ENCODE data around the gene MMEL1. TPM values are rescaled to one million over a fixed set of nuclear protein-coding genes. Genes with fewer than 3 reads are reported as not detected.

MMEL1 gene
- total RNA-seq, 1 donor from 2014 or later: 0.62 TPM

DNA sequence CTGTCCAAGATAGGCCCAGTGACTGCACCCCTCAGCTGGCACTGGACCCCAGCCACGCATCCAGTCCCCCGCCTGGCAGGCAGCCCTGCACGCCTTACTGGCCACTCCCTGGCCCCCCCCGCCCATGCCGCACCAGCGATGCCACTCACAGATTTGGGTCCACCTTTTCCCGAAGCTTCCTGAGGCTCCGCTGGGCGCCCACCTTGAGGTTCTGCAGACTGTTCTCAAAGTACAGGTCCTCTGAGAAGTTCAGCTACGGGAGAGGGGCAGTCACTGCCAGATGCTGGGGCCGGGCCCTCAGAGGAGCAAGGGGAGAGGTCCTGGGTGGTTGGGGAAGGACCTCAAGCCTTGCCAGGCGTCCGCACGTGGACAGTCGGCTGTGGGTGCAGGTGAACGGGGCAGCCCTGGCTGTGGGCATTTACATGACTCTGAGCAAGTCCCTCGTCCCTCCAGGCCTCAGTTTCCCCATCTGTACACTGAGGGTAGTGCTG is 38.1 kb downstream of the MMEL1 start:
- H3K4me1 Mint-ChIP-seq (ENCODE audit: low read depth): peaks cover 5% of the 10 kb centered on the region
- no peak for DNase-seq (ENCODE audit: low spot score)
- H3K27ac Mint-ChIP-seq (ENCODE audit: unreplicated experiment): no peak overlapping the region
- H3K9me3 Mint-ChIP-seq (ENCODE audit: low read depth): peaks cover 11% of the 10 kb centered on the region
- peaks cover 6% of the 10 kb centered on the region for H3K36me3 Mint-ChIP-seq (ENCODE audit: low read depth)
- TF ChIP-seq, protein P1, sequence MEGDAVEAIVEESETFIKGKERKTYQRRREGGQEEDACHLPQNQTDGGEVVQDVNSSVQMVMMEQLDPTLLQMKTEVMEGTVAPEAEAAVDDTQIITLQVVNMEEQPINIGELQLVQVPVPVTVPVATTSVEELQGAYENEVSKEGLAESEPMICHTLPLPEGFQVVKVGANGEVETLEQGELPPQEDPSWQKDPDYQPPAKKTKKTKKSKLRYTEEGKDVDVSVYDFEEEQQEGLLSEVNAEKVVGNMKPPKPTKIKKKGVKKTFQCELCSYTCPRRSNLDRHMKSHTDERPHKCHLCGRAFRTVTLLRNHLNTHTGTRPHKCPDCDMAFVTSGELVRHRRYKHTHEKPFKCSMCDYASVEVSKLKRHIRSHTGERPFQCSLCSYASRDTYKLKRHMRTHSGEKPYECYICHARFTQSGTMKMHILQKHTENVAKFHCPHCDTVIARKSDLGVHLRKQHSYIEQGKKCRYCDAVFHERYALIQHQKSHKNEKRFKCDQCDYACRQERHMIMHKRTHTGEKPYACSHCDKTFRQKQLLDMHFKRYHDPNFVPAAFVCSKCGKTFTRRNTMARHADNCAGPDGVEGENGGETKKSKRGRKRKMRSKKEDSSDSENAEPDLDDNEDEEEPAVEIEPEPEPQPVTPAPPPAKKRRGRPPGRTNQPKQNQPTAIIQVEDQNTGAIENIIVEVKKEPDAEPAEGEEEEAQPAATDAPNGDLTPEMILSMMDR (IDR thresholded peaks at IDR 0.05): no peak
- H3K4me3 Mint-ChIP-seq (ENCODE audit: unreplicated experiment): no peak overlapping the region
- H3K27me3 Mint-ChIP-seq (ENCODE audit: low read depth): peaks cover 5% of the 10 kb centered on the region

DNA sequence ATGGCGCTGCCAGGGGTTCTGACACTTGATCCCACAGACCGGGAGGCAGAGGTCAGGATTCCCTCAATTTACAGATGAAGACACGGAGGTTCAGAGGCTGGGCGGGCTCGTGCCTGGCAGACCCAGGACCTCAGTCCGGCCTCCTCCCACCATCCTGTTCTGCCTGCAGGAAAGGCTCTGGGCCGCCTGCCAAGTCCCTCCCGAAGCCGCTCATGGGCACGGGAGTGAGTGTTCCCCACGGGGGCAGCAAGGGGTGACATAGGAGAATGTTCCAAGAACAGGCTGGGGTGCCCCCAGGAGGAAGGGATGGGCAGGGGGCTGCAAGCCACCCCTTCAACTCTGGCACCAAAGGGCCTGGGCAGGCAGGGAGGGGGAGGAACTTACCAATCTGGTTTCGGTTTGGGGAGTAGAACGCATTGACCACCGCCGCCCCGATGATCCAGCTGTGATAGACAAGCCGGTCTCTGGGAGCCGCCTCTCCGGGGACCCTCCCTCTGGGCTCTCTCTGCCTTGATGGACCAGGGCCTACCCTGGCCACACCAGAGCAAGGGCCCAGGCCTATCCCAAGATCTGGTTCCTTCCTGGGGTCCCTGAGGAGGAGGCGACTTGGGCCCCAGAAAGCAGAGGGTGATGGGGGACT is 38.7 kb downstream of the MMEL1 start:
- Mint-ChIP-seq H3K27ac (ENCODE audit: unreplicated experiment) (no peak overlapping the region), H3K4me3 (ENCODE audit: unreplicated experiment) (no peak overlapping the region), H3K36me3 (ENCODE audit: low read depth) (peaks cover 6% of the 10 kb centered on the region), H3K9me3 (ENCODE audit: low read depth) (peaks cover 11% of the 10 kb centered on the region), H3K27me3 (ENCODE audit: low read depth) (peaks cover 5% of the 10 kb centered on the region), H3K4me1 (ENCODE audit: low read depth) (peaks cover 5% of the 10 kb centered on the region)
- DNase-seq (ENCODE audit: low spot score): no peak
- TF ChIP-seq, protein P1 (IDR thresholded peaks at IDR 0.05): no peak

DNA sequence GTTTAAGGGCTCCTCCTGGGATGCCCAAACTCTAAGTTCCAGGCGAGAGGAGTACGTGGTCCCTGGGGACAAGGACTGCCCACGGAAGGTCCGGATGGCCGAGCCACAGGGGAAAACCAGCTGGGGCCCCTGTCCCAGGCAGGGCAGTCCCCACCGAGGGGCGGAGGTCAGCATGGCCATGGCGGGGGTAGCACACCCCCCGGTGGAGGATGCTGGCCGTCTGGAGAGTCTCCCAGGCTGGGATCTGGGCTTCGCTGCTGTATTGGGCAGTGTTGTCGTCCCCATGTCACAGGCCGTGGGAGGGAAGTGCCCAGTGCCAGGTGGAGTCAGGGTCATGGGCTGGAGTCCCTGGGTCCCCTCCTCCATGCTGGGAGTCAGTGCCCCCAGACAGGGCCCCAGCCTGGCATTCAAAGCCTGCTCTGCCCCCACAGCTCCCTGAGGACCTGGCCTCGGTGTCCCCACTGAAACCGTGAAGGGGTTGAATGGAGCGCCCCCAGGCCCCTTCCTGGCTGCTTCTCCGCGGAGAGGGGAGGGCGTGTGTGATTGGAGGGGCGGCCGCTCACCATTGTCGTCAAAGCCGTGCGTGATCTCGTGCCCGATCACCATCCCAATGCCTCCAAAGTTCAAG is 39.5 kb downstream of the MMEL1 start:
- no peak for DNase-seq (ENCODE audit: low spot score)
- peaks cover 4% of the 10 kb centered on the region for H3K9me3 Mint-ChIP-seq (ENCODE audit: low read depth)
- peaks cover 3% of the 10 kb centered on the region for H3K27me3 Mint-ChIP-seq (ENCODE audit: low read depth)
- peaks cover 1% of the 10 kb centered on the region for H3K36me3 Mint-ChIP-seq (ENCODE audit: low read depth)
- H3K4me1 Mint-ChIP-seq (ENCODE audit: low read depth): peaks cover 5% of the 10 kb centered on the region
- no peak overlapping the region for H3K4me3 Mint-ChIP-seq (ENCODE audit: unreplicated experiment)
- TF ChIP-seq, protein P1 (IDR thresholded peaks at IDR 0.05): no peak
- no peak overlapping the region for H3K27ac Mint-ChIP-seq (ENCODE audit: unreplicated experiment)

DNA sequence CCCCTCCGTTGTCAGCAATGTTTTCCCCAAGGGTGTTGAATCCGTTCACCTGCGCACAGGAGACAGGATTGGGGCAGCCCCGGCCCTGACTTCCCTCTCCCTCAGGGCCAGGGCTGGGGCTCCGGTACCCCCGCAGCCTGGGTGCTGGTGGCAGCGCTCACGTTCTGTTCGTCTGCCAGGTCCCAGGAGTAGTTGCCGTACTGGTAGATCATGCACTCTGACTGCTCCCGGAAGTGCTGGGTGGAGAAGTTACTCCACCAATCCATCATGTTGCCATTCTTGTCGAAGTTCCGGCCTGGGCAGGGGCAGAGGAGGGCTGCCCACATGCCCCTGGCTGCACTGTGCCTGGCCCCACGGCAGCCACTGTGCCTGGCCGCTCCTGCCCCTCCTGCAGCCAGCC is 40.1 kb downstream of the MMEL1 start:
- Mint-ChIP-seq H3K9me3 (ENCODE audit: low read depth) (no peaks in the 10 kb centered on the region), H3K36me3 (ENCODE audit: low read depth) (no peaks in the 10 kb centered on the region), H3K27ac (ENCODE audit: unreplicated experiment) (no peak overlapping the region), H3K4me1 (ENCODE audit: low read depth) (peaks cover 8% of the 10 kb centered on the region), H3K4me3 (ENCODE audit: unreplicated experiment) (no peak overlapping the region), H3K27me3 (ENCODE audit: low read depth) (peaks cover 3% of the 10 kb centered on the region)
- no peak for DNase-seq (ENCODE audit: low spot score)
- TF ChIP-seq, protein P1 (IDR thresholded peaks at IDR 0.05): no peak

DNA sequence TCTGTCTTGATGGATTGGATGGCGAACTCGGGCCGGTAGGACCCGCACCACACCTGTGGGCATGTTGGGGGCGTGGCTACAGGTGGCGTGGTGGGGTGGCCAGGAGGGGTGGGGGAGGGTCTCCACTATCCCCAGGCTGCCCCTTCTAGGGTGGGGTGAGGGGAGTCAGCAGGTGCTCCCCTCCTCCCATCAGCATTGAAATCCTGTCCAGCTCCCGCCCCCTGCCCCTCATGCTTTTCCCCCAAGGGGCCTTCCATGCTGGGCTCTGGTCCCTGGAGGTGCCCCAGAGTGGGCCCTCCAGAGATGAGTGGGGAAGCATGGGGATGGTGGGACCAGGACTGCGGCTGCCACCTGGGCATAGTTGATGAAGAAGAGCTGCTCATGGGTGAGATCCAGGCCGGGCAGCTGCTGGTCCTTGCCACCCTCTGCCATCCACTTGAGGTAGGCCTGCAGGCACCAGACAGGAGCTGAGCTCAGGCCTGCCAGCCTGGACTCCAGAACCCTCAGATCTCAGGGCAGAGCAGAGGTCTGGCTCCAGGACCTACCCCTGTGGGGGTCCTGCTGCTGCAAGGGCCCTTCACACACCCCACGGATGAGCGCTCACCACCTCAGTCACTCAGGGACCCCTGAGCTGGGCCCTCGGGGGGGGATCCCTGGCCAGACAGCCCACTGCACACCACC is 41.1 kb downstream of the MMEL1 start:
- Mint-ChIP-seq H3K27ac (ENCODE audit: unreplicated experiment) (no peak overlapping the region), H3K27me3 (ENCODE audit: low read depth) (no peaks in the 10 kb centered on the region), H3K36me3 (ENCODE audit: low read depth) (no peaks in the 10 kb centered on the region), H3K4me1 (ENCODE audit: low read depth) (peaks cover 12% of the 10 kb centered on the region), H3K9me3 (ENCODE audit: low read depth) (no peaks in the 10 kb centered on the region), H3K4me3 (ENCODE audit: unreplicated experiment) (no peak overlapping the region)
- peak; percentile 91 for DNase-seq (ENCODE audit: low spot score)
- TF ChIP-seq, protein P1 (IDR thresholded peaks at IDR 0.05): no peak

All from chondrocyte (in vitro differentiated cells).